Skin of body (tissue), 2 donors: ENCODE data around the gene SMARCD2. TPM values are rescaled to one million over a fixed set of nuclear protein-coding genes. Genes with fewer than 3 reads are reported as not detected.

ENCODE experiments used
- DNase-seq: peaks from one replicate; lab custom pipeline; 2025; lab: John Stamatoyannopoulos, UW
- total RNA-seq: library from RNA; depleted of rRNA; stranded (reverse); fragments of >200 nt; gene quantifications from one replicate; pipeline ENCODE4 v1.2.3, GENCODE V29; 2014

Gene SMARCD2
- total RNA-seq, 1 donor from 2014 or later: 83.5 TPM

- no peak for DNase-seq
Measured at GRCh38 chr17:63833026-63833740, 9.3 kb downstream of the SMARCD2 start.

- DNase-seq: no peak
Measured at GRCh38 chr17:63832455-63832854, 10.0 kb downstream of the SMARCD2 start.

DNA sequence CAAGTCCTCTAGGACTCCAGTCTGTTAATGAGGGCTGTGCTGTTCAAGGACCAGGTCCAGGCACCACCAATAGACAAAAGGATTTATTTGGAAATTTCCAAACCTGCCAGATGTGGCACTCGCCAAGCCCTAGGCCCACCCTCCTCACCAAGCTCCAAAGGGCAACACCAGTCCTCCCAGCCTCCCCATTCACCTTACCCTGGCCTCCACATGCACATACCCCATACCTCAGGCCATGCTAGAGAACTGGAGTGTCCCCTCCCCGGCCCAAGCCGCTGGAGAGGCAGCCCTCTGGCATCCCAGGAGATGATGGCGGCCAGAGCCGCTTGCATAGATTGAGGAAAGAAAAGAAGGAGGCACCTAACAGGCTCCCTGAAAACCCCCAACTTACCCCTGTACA is 10.5 kb downstream of the SMARCD2 start:
- no peak for DNase-seq

DNA sequence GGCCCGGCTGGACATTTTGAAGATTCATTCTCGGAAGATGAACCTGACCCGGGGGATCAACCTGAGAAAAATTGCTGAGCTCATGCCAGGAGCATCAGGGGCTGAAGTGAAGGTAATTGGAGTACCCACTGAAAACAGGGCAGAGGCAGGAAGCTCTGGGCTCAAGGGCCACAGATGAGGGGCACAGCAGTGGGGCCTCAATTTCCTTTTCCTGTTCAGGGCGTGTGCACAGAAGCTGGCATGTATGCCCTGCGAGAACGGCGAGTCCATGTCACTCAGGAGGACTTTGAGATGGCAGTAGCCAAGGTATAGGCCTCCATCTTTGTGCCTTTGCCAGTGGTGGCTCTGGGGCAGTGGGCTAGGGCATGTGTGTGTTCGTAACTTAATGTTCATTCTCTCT is 11.0 kb downstream of the SMARCD2 start:
- DNase-seq: no peak

- DNase-seq: no peak
Measured at GRCh38 chr17:63830904-63831491, 11.5 kb downstream of the SMARCD2 start.

DNA sequence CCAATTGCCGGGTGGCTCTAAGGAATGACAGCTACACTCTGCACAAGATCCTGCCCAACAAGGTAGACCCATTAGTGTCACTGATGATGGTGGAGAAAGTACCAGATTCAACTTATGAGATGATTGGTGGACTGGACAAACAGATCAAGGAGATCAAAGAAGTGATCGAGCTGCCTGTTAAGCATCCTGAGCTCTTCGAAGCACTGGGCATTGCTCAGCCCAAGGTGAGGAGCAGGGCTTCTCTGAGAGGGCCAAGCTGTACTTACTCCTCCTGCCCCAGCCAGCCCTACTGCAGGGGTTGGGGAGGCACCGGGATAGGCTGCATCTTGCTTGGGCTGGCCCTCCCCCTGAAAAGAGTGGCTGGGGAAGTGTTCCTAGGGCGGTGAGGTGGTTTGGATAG is 12.2 kb downstream of the SMARCD2 start:
- DNase-seq: no peak

DNA sequence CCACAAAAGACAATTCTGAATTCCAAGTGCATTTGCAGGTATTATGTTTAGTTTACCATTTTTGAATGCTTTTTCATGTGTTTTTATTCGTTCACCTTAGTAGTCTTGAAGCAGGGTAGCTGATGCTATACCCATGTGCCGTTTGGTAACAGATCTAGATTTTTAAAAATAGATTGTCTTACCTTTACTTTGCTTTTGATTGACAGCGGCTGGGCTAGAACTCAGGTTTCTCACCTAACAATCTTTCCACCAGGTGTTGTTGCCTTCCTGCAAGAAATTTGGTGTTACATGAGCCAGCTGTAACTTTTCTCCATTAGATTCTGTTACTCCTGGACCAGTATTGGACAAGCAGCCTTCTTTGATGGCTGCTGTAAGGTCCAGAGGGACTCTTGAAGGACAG is 13.5 kb downstream of the SMARCD2 start:
- DNase-seq: no peak

GRCh38 chr17:63827801-63828221 is 14.7 kb downstream of the SMARCD2 start:
- no peak for DNase-seq

DNA sequence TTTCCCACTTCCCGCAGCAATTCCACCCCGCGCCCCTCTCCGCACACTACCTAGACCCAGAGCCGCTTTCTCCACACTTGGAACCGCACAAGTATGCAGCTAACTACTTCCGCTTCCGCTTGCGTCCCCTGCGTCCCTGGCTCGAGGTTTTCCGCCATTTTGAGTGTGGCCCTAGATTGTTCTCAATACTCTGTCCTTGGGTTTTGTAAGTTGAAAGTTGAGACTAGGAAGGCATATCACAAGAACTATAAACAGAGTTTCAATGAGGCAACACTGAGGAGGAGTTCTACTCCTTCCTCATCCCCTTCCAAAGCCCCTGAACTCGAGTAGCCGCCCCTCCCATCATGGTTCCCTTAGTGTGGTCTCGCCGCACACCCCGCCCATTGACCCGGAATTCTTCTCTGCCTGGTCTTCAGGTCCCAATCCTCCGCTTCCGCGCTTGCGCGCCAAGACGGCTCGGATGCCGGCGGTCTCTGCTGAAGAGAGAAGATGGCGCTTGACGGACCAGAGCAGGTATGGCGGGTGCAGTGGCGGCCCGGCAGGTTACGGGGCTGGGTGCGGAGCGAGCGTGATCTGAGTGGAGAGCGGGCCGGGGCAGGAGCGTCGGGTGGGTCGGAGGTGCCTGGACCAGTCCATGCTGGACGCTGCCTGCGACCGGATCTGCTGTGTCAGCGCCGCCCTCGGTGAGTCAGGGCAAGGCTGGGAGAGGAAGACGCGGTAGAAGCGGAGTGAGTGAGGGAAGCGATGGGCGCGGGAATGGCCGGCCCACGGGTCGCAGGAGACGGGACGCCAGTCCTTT is 15.3 kb downstream of the SMARCD2 start, which contains the start of the genes FTSJ3 and PSMC5:
Gene FTSJ3 (minus strand): TSS at position 662 of the 799 bp plus-strand sequence. CDS start 761 bp downstream, outside the sequence.
Gene PSMC5 (plus strand): TSS at position 430 of the 799 bp plus-strand sequence. CDS start 60 bp downstream, at position 490.
- DNase-seq: peak; percentile 98

- no peak for DNase-seq
Measured at GRCh38 chr17:63826468-63827001, 15.9 kb downstream of the SMARCD2 start.

DNA sequence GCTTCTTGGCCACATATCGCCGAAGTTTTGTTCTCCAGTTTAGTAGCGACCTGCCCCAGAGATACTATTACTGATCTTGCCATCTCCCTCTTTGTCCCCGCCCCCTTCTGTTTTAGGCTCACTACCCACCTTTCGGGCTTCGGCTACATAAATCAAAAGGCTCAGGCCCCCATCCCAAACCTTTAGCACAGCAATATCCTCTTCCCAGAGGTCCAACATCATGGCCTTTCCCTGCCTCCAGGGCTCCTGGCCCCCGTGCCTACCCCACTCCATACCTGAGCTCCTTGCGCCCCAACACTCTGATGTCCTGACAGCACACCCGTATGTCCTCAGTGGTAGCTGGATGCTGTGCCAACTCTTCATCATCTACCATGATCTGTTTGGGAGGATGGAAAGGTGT is 18.1 kb downstream of the SMARCD2 start:
- DNase-seq: no peak

GRCh38 chr17:63823659-63824331 is 18.7 kb downstream of the SMARCD2 start:
- DNase-seq: no peak

DNA sequence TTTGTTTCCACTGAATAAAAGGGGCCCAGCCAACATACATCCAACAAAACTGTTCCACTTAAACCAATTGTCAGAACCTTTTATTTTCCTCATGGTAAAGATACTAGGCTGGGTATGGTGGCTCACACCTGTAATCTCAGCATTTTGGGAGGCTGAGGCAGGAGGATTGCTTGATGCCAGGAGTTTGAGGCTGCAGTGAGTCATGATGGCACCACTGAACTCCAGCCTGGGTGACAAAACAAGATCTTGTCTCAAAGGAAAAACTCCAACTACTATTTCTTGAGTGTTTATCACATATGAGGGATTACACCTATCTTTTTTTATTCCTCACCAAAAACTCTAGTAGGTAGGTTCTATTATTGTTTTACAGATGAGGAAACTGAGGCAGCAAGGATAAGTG is 19.9 kb downstream of the SMARCD2 start:
- no peak for DNase-seq

DNA sequence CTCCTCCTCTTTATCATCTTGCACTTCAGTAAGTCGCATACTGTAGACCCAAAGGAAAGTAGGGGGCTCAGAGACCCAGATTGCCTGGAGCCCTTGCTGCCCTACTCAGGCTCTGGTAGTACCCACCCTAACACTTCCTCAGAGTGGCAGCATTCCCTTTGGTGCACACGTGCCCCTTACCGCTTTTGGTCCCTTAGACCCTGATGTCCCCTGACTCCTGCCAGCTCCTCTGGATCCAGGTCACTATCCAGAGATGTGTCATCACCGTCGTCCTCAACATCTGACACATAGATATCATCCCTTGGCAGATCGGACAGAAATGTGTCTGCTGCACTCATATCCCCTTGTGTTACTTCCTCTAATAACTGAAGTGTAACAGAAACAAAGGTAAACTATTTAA is 20.7 kb downstream of the SMARCD2 start:
- no peak for DNase-seq

- no peak for DNase-seq
Measured at GRCh38 chr17:63820963-63821561, 21.4 kb downstream of the SMARCD2 start.

DNA sequence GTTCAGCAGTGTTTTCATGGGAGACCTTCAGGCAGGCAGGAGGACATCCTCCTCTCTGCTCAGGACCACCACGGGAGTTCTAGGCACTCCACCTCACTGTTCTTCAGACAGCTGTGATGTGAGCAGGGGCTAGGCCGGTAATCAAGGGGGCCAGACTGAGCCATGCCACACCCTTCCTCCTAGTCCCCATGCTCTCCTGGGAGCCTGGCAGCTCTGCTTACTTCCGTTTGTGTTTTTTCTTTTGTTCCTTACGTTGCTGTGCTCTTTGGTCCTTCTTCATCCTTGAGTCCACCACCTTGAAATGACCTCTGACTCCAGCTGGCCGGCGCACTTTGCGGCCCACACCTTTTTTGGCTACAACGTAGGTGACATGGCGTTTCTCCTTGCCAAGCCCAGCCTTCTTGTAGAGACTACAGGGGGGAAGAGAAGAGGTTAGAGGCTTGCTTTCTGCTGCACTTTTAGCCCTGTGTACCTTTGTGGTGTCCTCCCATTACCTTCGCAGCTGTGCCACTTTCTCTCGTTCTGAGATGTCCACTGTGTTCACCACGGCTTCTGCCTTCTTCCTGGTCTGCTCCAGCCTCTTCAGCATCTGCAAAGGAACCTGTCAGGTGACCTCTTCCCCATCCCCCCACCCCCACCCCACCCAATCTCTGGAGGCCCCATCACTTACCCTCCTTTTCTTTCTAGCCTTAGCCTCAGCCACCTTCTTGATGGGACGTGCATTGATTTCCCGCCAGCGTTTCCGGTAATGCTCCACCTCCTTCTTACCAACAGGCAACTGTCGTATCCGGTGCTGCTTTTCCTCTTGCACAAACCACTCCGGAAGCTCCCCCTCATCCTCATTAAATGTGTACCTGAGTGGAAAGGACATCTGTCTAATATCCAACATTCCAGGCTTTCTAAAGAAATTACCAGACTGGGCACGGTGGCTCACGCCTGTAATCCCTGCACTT is 22.6 kb downstream of the SMARCD2 start:
- DNase-seq: no peak

GRCh38 chr17:63819131-63819530 is 23.4 kb downstream of the SMARCD2 start:
- no peak for DNase-seq

DNA sequence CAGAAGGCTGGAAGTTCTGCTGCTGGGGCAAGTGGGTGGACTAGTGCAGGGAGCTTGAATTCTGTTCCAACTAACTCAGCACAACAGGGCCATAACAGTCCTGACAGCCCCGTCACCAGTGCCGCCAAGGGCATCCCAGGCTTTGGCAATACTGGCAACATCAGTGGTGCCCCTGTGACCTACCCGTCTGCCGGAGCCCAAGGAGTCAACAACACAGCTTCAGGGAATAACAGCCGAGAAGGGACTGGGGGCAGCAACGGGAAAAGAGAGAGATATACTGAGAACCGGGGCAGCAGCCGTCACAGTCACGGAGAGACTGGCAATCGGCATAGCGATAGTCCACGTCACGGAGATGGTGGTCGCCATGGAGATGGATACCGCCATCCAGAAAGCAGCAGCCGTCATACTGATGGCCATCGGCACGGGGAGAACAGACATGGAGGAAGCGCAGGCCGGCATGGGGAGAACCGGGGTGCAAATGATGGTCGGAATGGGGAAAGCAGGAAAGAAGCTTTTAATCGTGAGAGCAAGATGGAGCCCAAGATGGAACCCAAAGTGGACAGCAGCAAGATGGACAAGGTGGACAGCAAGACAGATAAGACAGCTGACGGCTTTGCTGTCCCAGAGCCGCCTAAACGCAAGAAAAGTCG is 24.6 kb downstream of the SMARCD2 start:
- DNase-seq: no peak

GRCh38 chr17:63816669-63817068 is 25.8 kb downstream of the SMARCD2 start:
- no peak for DNase-seq
